Measurements from ENCODE around the gene ADIPOR1.

DNA sequence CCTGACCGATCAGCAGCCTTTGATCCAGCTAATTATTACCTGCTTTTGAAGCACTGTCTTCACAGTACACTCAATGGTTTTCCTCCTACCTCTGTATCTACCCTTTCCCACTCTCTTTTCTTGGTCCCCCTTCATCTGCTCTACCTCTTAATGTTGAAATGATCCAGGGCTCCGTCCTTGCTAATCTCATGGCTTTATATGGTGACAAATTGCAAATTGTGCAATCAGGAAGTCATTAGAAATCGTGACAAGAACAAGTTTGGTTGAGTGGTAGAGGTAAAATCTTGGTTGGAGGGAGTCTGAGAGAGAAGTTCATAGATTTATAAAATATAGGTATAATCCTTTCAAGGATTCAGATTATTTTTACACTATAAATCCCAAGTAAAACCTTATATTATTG is 18.5 kb upstream of the ADIPOR1 start:
- TF ChIP-seq, protein P1, sequence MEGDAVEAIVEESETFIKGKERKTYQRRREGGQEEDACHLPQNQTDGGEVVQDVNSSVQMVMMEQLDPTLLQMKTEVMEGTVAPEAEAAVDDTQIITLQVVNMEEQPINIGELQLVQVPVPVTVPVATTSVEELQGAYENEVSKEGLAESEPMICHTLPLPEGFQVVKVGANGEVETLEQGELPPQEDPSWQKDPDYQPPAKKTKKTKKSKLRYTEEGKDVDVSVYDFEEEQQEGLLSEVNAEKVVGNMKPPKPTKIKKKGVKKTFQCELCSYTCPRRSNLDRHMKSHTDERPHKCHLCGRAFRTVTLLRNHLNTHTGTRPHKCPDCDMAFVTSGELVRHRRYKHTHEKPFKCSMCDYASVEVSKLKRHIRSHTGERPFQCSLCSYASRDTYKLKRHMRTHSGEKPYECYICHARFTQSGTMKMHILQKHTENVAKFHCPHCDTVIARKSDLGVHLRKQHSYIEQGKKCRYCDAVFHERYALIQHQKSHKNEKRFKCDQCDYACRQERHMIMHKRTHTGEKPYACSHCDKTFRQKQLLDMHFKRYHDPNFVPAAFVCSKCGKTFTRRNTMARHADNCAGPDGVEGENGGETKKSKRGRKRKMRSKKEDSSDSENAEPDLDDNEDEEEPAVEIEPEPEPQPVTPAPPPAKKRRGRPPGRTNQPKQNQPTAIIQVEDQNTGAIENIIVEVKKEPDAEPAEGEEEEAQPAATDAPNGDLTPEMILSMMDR (IDR thresholded peaks at IDR 0.05): no peak
- no peak for TF ChIP-seq POLR2AphosphoS5 (IDR thresholded peaks at IDR 0.05)
